H1 (cell line): ENCODE data around the gene BOLL. TPM values are rescaled to one million over a fixed set of nuclear protein-coding genes. Genes with fewer than 3 reads are reported as not detected.

Experiments
- CBX8 ChIP-seq: fragments of 300-800, 300-1000 bp; sonication (generic); IDR thresholded peaks from 2 replicates; pipeline ENCODE4 v1.7.1; 2016; ENCODE audit warnings: low read depth, low read length, borderline replicate concordance
- CHD7 ChIP-seq: fragments of 300-600 bp; sonication (generic); IDR thresholded peaks from 2 replicates; pipeline ENCODE4 v1.7.1; 2012; ENCODE audit warnings: low read length, moderate library complexity, mild to moderate bottlenecking, inconsistent platforms; ENCODE audit not compliant: insufficient replicate concordance
- GTF2F1 ChIP-seq: IDR thresholded peaks from 2 replicates; pipeline ENCODE4 v1.6.1; 2012; ENCODE audit warnings: low read depth, low read length, improper control_type of control experiment, borderline replicate concordance
- HDAC2 ChIP-seq, 2 experiments: fragments of 300-600 bp in 1 of 2; sonication (generic) in 1 of 2; IDR thresholded peaks; 2 replicates each; pipeline ENCODE4 v1.6.1; 2011 to 2012; ENCODE audit warnings: low read depth in 2 of 2, low read length in 2 of 2, mild to moderate bottlenecking in 2 of 2, moderate library complexity in 2 of 2, borderline replicate concordance in 1 of 2, inconsistent platforms in 1 of 2
- NANOG ChIP-seq: IDR thresholded peaks from 2 replicates; pipeline ENCODE4 v1.6.1; 2011; ENCODE audit warnings: low read length, low read depth, mild to moderate bottlenecking, inconsistent platforms; ENCODE audit not compliant: insufficient read depth, poor library complexity, severe bottlenecking
- SIX5 ChIP-seq: IDR thresholded peaks from 2 replicates; pipeline ENCODE4 v1.6.1; 2011; ENCODE audit warnings: mild to moderate bottlenecking, low read depth, low read length
- SP2 ChIP-seq: IDR thresholded peaks from 2 replicates; pipeline ENCODE4 v1.6.1; 2012; ENCODE audit warnings: mild to moderate bottlenecking, low read length, inconsistent platforms
- TAF7 ChIP-seq: optimal IDR thresholded peaks from 2 replicates; pipeline ENCODE3; 2011; ENCODE audit warnings: low read depth, mild to moderate bottlenecking, inconsistent platforms, low read length, moderate library complexity, borderline replicate concordance
- polyA plus RNA-seq, 7 experiments: library from polyadenylated mRNA; depleted of rRNA in 3 of 7; stranded (reverse) in 5 of 7; unstranded in 2 of 7; fragments of >200 nt in 5 of 7; fragments of 200-250 nt in 2 of 7; gene quantifications; 1 replicate in 5 of 7; 2 replicates in 1 of 7; 4 replicates in 1 of 7; pipeline versions ENCODE4 v1.2.1 to v1.2.3, GENCODE V29; 2011 to 2013; ENCODE audit warnings: missing spikeins in 2 of 7, mixed read lengths in 2 of 7
- total RNA-seq: library from RNA; stranded (reverse); fragmentation: NEBNext Ultra II Directional; extraction: Animal tissue kit (Norgen Biotek cat#: 25700); gene quantifications from 2 replicates; pipeline ENCODE4 v1.2.1, GENCODE V29; 2021

The BOLL gene
- total and polyA plus RNA-seq, 2 of the 8 experiments (the other 6 are each of a cell fraction or from before 2014, with no cell fraction given) = not detected

GRCh38 chr2:197713271-197713670 is 71.8 kb downstream of the BOLL start (continued):
- TF ChIP-seq CHD7 = no peak
- no peak for TF ChIP-seq TAF7
- TF ChIP-seq GTF2F1 = no peak
- no peak for TF ChIP-seq SIX5
- no peak for TF ChIP-seq CBX8
- no peak for TF ChIP-seq SP2
- TF ChIP-seq NANOG = no peak
- TF ChIP-seq HDAC2 (IDR thresholded peaks at IDR 0.05; ENCODE audit: borderline replicate concordance in 1 of 2, low read depth in 2 of 2, low read length in 2 of 2) = no peak
